Measurements from ENCODE around the gene ATF5.

The ATF5 gene

GRCh38 chr19:49953416-49953815 lies 24.4 kb downstream of the ATF5 start:
- no peak overlapping the region for H3K4me3 ChIP-seq (ENCODE audit: low read depth, low read length)
- no peak overlapping the region for H2AK5ac ChIP-seq (ENCODE audit: low read length)
- no peaks in the 10 kb centered on the region for H3K9me3 ChIP-seq (ENCODE audit: insufficient read depth, low read depth, low read length)
- no peak overlapping the region for H4K8ac ChIP-seq (ENCODE audit: low read depth, low read length)
- no peak overlapping the region for H3K23ac ChIP-seq (ENCODE audit: low read length)
- H3K27ac ChIP-seq (ENCODE audit: low read depth, low read length) = no peak overlapping the region
- no peak overlapping the region for H3K4me2 ChIP-seq (ENCODE audit: low read length)
- no peaks in the 10 kb centered on the region for H3K79me1 ChIP-seq (ENCODE audit: low read length)
- H3K27me3 ChIP-seq (ENCODE audit: insufficient read depth, low read length) = no peaks in the 10 kb centered on the region
- no peak overlapping the region for H3K9ac ChIP-seq (ENCODE audit: low read length)
- H3K79me2 ChIP-seq (ENCODE audit: control insufficient read depth, insufficient read depth, low read length, poor library complexity) = no peaks in the 10 kb centered on the region
- H3K14ac ChIP-seq (ENCODE audit: low read length) = no peak overlapping the region
- H3K36me3 ChIP-seq (ENCODE audit: control insufficient read depth in 1 of 2, insufficient read depth in 2 of 2, low read length in 2 of 2) = no peaks in the 10 kb centered on the region
- no peak overlapping the region for H2BK12ac ChIP-seq (ENCODE audit: low read length)
- no peak overlapping the region for H2AFZ ChIP-seq (ENCODE audit: insufficient read depth, low read length, poor library complexity)
- no peak overlapping the region for H2BK5ac ChIP-seq (ENCODE audit: low read depth, low read length, poor library complexity)
- no peak overlapping the region for H3K18ac ChIP-seq (ENCODE audit: low read length)
- no peak overlapping the region for H4K91ac ChIP-seq (ENCODE audit: low read depth, low read length)
- H3K4me1 ChIP-seq (ENCODE audit: control insufficient read depth in 1 of 2, insufficient read depth in 2 of 2, low read length in 2 of 2) = no peaks in the 10 kb centered on the region
- no peak overlapping the region for H2BK120ac ChIP-seq (ENCODE audit: insufficient read depth, low read length, poor library complexity)
- no peak for DNase-seq
- no peak overlapping the region for H4K12ac ChIP-seq (ENCODE audit: low read depth, low read length)
- no peak overlapping the region for H3K4ac ChIP-seq (ENCODE audit: low read depth, low read length)
- WGBS (ENCODE audit: extremely low coverage, insufficient coverage, insufficient read length) = no CpG with 5 or more reads among the region's 7 CpGs

- H3K79me1 ChIP-seq (ENCODE audit: low read length) = no peaks in the 10 kb centered on the region
- no peaks in the 10 kb centered on the region for H3K27me3 ChIP-seq (ENCODE audit: insufficient read depth, low read length)
- H2AFZ ChIP-seq (ENCODE audit: insufficient read depth, low read length, poor library complexity) = no peak overlapping the region
- H3K9me3 ChIP-seq (ENCODE audit: insufficient read depth, low read depth, low read length) = no peaks in the 10 kb centered on the region
- no peak overlapping the region for H4K8ac ChIP-seq (ENCODE audit: low read depth, low read length)
- H2BK12ac ChIP-seq (ENCODE audit: low read length) = no peak overlapping the region
- no peak overlapping the region for H4K91ac ChIP-seq (ENCODE audit: low read depth, low read length)
- no CpG with 5 or more reads among the region's 12 CpGs for WGBS (ENCODE audit: extremely low coverage, insufficient coverage, insufficient read length)
- no peak overlapping the region for H3K27ac ChIP-seq (ENCODE audit: low read depth, low read length)
- no peak for DNase-seq
- H3K4me3 ChIP-seq (ENCODE audit: low read depth, low read length) = no peak overlapping the region
- no peak overlapping the region for H2BK120ac ChIP-seq (ENCODE audit: insufficient read depth, low read length, poor library complexity)
- H4K12ac ChIP-seq (ENCODE audit: low read depth, low read length) = no peak overlapping the region
- H3K23ac ChIP-seq (ENCODE audit: low read length) = no peak overlapping the region
- no peak overlapping the region for H3K18ac ChIP-seq (ENCODE audit: low read length)
- no peak overlapping the region for H2BK5ac ChIP-seq (ENCODE audit: low read depth, low read length, poor library complexity)
- no peak overlapping the region for H3K14ac ChIP-seq (ENCODE audit: low read length)
- no peak overlapping the region for H3K4ac ChIP-seq (ENCODE audit: low read depth, low read length)
- no peaks in the 10 kb centered on the region for H3K4me1 ChIP-seq (ENCODE audit: control insufficient read depth in 1 of 2, insufficient read depth in 2 of 2, low read length in 2 of 2)
- no peak overlapping the region for H3K4me2 ChIP-seq (ENCODE audit: low read length)
- no peaks in the 10 kb centered on the region for H3K36me3 ChIP-seq (ENCODE audit: control insufficient read depth in 1 of 2, insufficient read depth in 2 of 2, low read length in 2 of 2)
- H3K9ac ChIP-seq (ENCODE audit: low read length) = no peak overlapping the region
- H3K79me2 ChIP-seq (ENCODE audit: control insufficient read depth, insufficient read depth, low read length, poor library complexity) = no peaks in the 10 kb centered on the region
- no peak overlapping the region for H2AK5ac ChIP-seq (ENCODE audit: low read length)
Observed at GRCh38 chr19:49954092-49954829, 25.3 kb downstream of the ATF5 start.

GRCh38 chr19:49954933-49955332 lies 25.9 kb downstream of the ATF5 start:
- no peak overlapping the region for H3K9ac ChIP-seq (ENCODE audit: low read length)
- no peak overlapping the region for H4K91ac ChIP-seq (ENCODE audit: low read depth, low read length)
- H3K36me3 ChIP-seq (ENCODE audit: control insufficient read depth in 1 of 2, insufficient read depth in 2 of 2, low read length in 2 of 2) = no peaks in the 10 kb centered on the region
- H3K9me3 ChIP-seq (ENCODE audit: insufficient read depth, low read depth, low read length) = no peaks in the 10 kb centered on the region
- H2AK5ac ChIP-seq (ENCODE audit: low read length) = no peak overlapping the region
- no peak for DNase-seq
- WGBS (ENCODE audit: extremely low coverage, insufficient coverage, insufficient read length) = no CpG with 5 or more reads among the region's 11 CpGs
- no peak overlapping the region for H3K4me2 ChIP-seq (ENCODE audit: low read length)
- no peak overlapping the region for H4K12ac ChIP-seq (ENCODE audit: low read depth, low read length)
- H3K4me1 ChIP-seq (ENCODE audit: control insufficient read depth in 1 of 2, insufficient read depth in 2 of 2, low read length in 2 of 2) = no peaks in the 10 kb centered on the region
- H2BK12ac ChIP-seq (ENCODE audit: low read length) = no peak overlapping the region
- no peak overlapping the region for H2BK120ac ChIP-seq (ENCODE audit: insufficient read depth, low read length, poor library complexity)
- H2AFZ ChIP-seq (ENCODE audit: insufficient read depth, low read length, poor library complexity) = no peak overlapping the region
- H3K79me2 ChIP-seq (ENCODE audit: control insufficient read depth, insufficient read depth, low read length, poor library complexity) = no peaks in the 10 kb centered on the region
- H3K18ac ChIP-seq (ENCODE audit: low read length) = no peak overlapping the region
- no peaks in the 10 kb centered on the region for H3K27me3 ChIP-seq (ENCODE audit: insufficient read depth, low read length)
- H3K4ac ChIP-seq (ENCODE audit: low read depth, low read length) = no peak overlapping the region
- no peak overlapping the region for H3K4me3 ChIP-seq (ENCODE audit: low read depth, low read length)
- H3K14ac ChIP-seq (ENCODE audit: low read length) = no peak overlapping the region
- no peak overlapping the region for H4K8ac ChIP-seq (ENCODE audit: low read depth, low read length)
- no peak overlapping the region for H2BK5ac ChIP-seq (ENCODE audit: low read depth, low read length, poor library complexity)
- H3K79me1 ChIP-seq (ENCODE audit: low read length) = no peaks in the 10 kb centered on the region
- H3K23ac ChIP-seq (ENCODE audit: low read length) = no peak overlapping the region
- no peak overlapping the region for H3K27ac ChIP-seq (ENCODE audit: low read depth, low read length)

- no peaks in the 10 kb centered on the region for H3K36me3 ChIP-seq (ENCODE audit: control insufficient read depth in 1 of 2, insufficient read depth in 2 of 2, low read length in 2 of 2)
- no peak for DNase-seq
- no peak overlapping the region for H2BK5ac ChIP-seq (ENCODE audit: low read depth, low read length, poor library complexity)
- no peak overlapping the region for H3K4me3 ChIP-seq (ENCODE audit: low read depth, low read length)
- no peaks in the 10 kb centered on the region for H3K27me3 ChIP-seq (ENCODE audit: insufficient read depth, low read length)
- no peaks in the 10 kb centered on the region for H3K4me1 ChIP-seq (ENCODE audit: control insufficient read depth in 1 of 2, insufficient read depth in 2 of 2, low read length in 2 of 2)
- H3K27ac ChIP-seq (ENCODE audit: low read depth, low read length) = no peak overlapping the region
- no peak overlapping the region for H3K4me2 ChIP-seq (ENCODE audit: low read length)
- no peak overlapping the region for H2AK5ac ChIP-seq (ENCODE audit: low read length)
- H4K91ac ChIP-seq (ENCODE audit: low read depth, low read length) = no peak overlapping the region
- H3K4ac ChIP-seq (ENCODE audit: low read depth, low read length) = no peak overlapping the region
- no peaks in the 10 kb centered on the region for H3K79me1 ChIP-seq (ENCODE audit: low read length)
- H3K79me2 ChIP-seq (ENCODE audit: control insufficient read depth, insufficient read depth, low read length, poor library complexity) = no peaks in the 10 kb centered on the region
- H3K18ac ChIP-seq (ENCODE audit: low read length) = no peak overlapping the region
- WGBS (ENCODE audit: extremely low coverage, insufficient coverage, insufficient read length) = no CpG with 5 or more reads among the region's 9 CpGs
- H3K9me3 ChIP-seq (ENCODE audit: insufficient read depth, low read depth, low read length) = peaks cover under 1% of the 10 kb centered on the region
- no peak overlapping the region for H2AFZ ChIP-seq (ENCODE audit: insufficient read depth, low read length, poor library complexity)
- no peak overlapping the region for H3K14ac ChIP-seq (ENCODE audit: low read length)
- no peak overlapping the region for H2BK12ac ChIP-seq (ENCODE audit: low read length)
- H4K12ac ChIP-seq (ENCODE audit: low read depth, low read length) = no peak overlapping the region
- H3K23ac ChIP-seq (ENCODE audit: low read length) = no peak overlapping the region
- H4K8ac ChIP-seq (ENCODE audit: low read depth, low read length) = no peak overlapping the region
- H3K9ac ChIP-seq (ENCODE audit: low read length) = no peak overlapping the region
- no peak overlapping the region for H2BK120ac ChIP-seq (ENCODE audit: insufficient read depth, low read length, poor library complexity)
Observed at GRCh38 chr19:49956115-49956495, 27.1 kb downstream of the ATF5 start.

All from trophoblast cell (in vitro differentiated cells and primary cell).